Smooth muscle cell (in vitro differentiated cells): ENCODE measurements around the gene ARHGEF4. TPM values are rescaled to one million over a fixed set of nuclear protein-coding genes. Genes with fewer than 3 reads are reported as not detected.
"Not testable (repeated sequence)": the region's sequence is repeated elsewhere in the genome, so short reads cannot be mapped to it uniquely, and the experiment has no call there.

ENCODE experiments used
- DNase-seq: peaks from one replicate; lab custom pipeline; 2025; ENCODE audit not compliant: unreplicated experiment; lab: John Stamatoyannopoulos, UW
- H2AFZ ChIP-seq: fragments of 200-600 bp; sonication (generic); 2 replicates; pipeline ENCODE4 v1.6.0; 2016; ENCODE audit warnings: antibody characterized with exemption, low read depth, mild to moderate bottlenecking
- H3F3A ChIP-seq: fragments of 200-600 bp; sonication (generic); 2 replicates; pipeline ENCODE4 v1.6.0; 2017; ENCODE audit warnings: antibody characterized with exemption, low read depth
- H3K27ac ChIP-seq: fragments of 200-600 bp; sonication (generic); 2 replicates; pipeline ENCODE4 v1.5.1; 2016; ENCODE audit warnings: low read depth, mild to moderate bottlenecking
- H3K27me3 ChIP-seq: fragments of 200-600 bp; sonication (generic); 2 replicates; pipeline ENCODE4 v1.6.1; 2016; ENCODE audit warnings: low read depth, mild to moderate bottlenecking
- H3K36me3 ChIP-seq: fragments of 200-600 bp; sonication (generic); 2 replicates; pipeline ENCODE4 v1.5.1; 2016; ENCODE audit warnings: low read depth
- H3K4me1 ChIP-seq: fragments of 200-600 bp; sonication (generic); 2 replicates; pipeline ENCODE4 v1.5.1; 2016; ENCODE audit warnings: low read depth
- H3K4me2 ChIP-seq: fragments of 200-600 bp; sonication (generic); 2 replicates; pipeline ENCODE4 v1.6.0; 2016; ENCODE audit warnings: mild to moderate bottlenecking
- H3K4me3 ChIP-seq: fragments of 200-600 bp; sonication (generic); 2 replicates; pipeline ENCODE4 v1.5.1; 2016; ENCODE audit warnings: mild to moderate bottlenecking
- H3K79me2 ChIP-seq: fragments of 200-600 bp; sonication (generic); 2 replicates; pipeline ENCODE4 v1.6.0; 2016; ENCODE audit warnings: low read depth, mild to moderate bottlenecking
- H3K9ac ChIP-seq: fragments of 200-600 bp; sonication (generic); 2 replicates; pipeline ENCODE4 v1.6.0; 2016; ENCODE audit warnings: low read depth
- H3K9me3 ChIP-seq: fragments of 200-600 bp; sonication (generic); replicated peaks from 2 replicates; pipeline ENCODE4 v1.5.1; 2016; ENCODE audit warnings: low read depth
- H4K20me1 ChIP-seq: fragments of 200-600 bp; sonication (generic); 2 replicates; pipeline ENCODE4 v1.6.0; 2016; ENCODE audit warnings: low read depth
- CTCF ChIP-seq: fragments of 200-600 bp; sonication (generic); IDR thresholded peaks from 2 replicates; pipeline ENCODE4 v1.5.1; 2017; ENCODE audit warnings: borderline replicate concordance, mild to moderate bottlenecking, antibody characterized with exemption; ENCODE audit not compliant: insufficient read depth, poor library complexity, severe bottlenecking
- WGBS: methylation state at CpG from one replicate; pipeline ENCODE4 v1.1.7; 2016; ENCODE audit warnings: low lambda C conversion rate; 5-methylcytosine and 5-hydroxymethylcytosine counted together
- polyA plus RNA-seq: library from polyadenylated mRNA; unstranded; fragments of >200 nt; fragmentation: Nextera tagmentation; extraction: Ambion mirVana; gene quantifications from 2 replicates; pipeline ENCODE4 v1.2.1, GENCODE V29; 2016
- total RNA-seq: library from RNA; depleted of rRNA; stranded (reverse); fragments of >200 nt; gene quantifications from 2 replicates; pipeline ENCODE4 v1.2.3, GENCODE V29; 2014

Gene ARHGEF4
- total and polyA plus RNA-seq, 2 experiments from 2014 or later = 14.9 to 16.0 TPM

- H3K36me3 ChIP-seq = peaks cover 8% of the 10 kb centered on the region
- H3K27me3 ChIP-seq = no peaks in the 10 kb centered on the region
- no peak overlapping the region for H3K4me3 ChIP-seq
- no peaks in the 10 kb centered on the region for H3K9me3 ChIP-seq
- DNase-seq = no peak
- H3K9ac ChIP-seq = no peak overlapping the region
- H3K4me1 ChIP-seq = no peaks in the 10 kb centered on the region
- H3K27ac ChIP-seq = no peak overlapping the region
- peaks cover 100% of the 10 kb centered on the region for H4K20me1 ChIP-seq
- peaks cover 8% of the 10 kb centered on the region for H3F3A ChIP-seq
- WGBS = 76% methylated on average over 2 of the region's 2 CpGs
- no peak for TF ChIP-seq CTCF
- H2AFZ ChIP-seq = no peak overlapping the region
- H3K79me2 ChIP-seq = peaks cover 97% of the 10 kb centered on the region
- no peak overlapping the region for H3K4me2 ChIP-seq
Observed at GRCh38 chr2:131067465-131068125, 230.9 kb downstream of the ARHGEF4 start.

- not testable (repeated sequence) for H3K4me2 ChIP-seq, H3K27ac ChIP-seq, H3F3A ChIP-seq, H3K9ac ChIP-seq, DNase-seq, H3K4me1 ChIP-seq, H2AFZ ChIP-seq, H3K9me3 ChIP-seq, H3K36me3 ChIP-seq, H3K27me3 ChIP-seq, H3K4me3 ChIP-seq
- Histone ChIP-seq H4K20me1 (peaks cover 100% of the 10 kb centered on the region), H3K79me2 (peaks cover 97% of the 10 kb centered on the region)
- 98% methylated on average over 6 of the region's 6 CpGs for WGBS
Observed at GRCh38 chr2:131068172-131068571, 231.5 kb downstream of the ARHGEF4 start.

- not testable (repeated sequence) for H3K4me3 ChIP-seq, H3K36me3 ChIP-seq
- peaks cover 100% of the 10 kb centered on the region for H4K20me1 ChIP-seq
Observed at GRCh38 chr2:131075578-131075977, 238.9 kb downstream of the ARHGEF4 start.

GRCh38 chr2:131076707-131077106, 240.0 kb downstream of the ARHGEF4 start:
- H4K20me1 ChIP-seq = peaks cover 100% of the 10 kb centered on the region
- no peak overlapping the region for H2AFZ ChIP-seq
- no peaks in the 10 kb centered on the region for H3K27me3 ChIP-seq
- H3K4me2 ChIP-seq = peak overlapping the region; percentile 45
- no peak overlapping the region for H3K4me3 ChIP-seq
- peaks cover 11% of the 10 kb centered on the region for H3K4me1 ChIP-seq
- TF ChIP-seq CTCF = no peak
- no peaks in the 10 kb centered on the region for H3K9me3 ChIP-seq
- H3F3A ChIP-seq = peaks cover 22% of the 10 kb centered on the region
- H3K36me3 ChIP-seq = no peaks in the 10 kb centered on the region
- H3K9ac ChIP-seq = no peak overlapping the region
- 36% methylated on average over 5 of the region's 5 CpGs for WGBS
- peaks cover 91% of the 10 kb centered on the region for H3K79me2 ChIP-seq
- no peak for DNase-seq
- H3K27ac ChIP-seq = peak overlapping the region; percentile 62

More at GRCh38 chr2:131075578-131075977, 238.9 kb downstream of the ARHGEF4 start:
- not testable (repeated sequence) for H3K9me3 ChIP-seq, DNase-seq, H2AFZ ChIP-seq, H3K4me2 ChIP-seq, H3K9ac ChIP-seq, H3K4me1 ChIP-seq, H3K27me3 ChIP-seq
- WGBS = 84% methylated on average over 15 of the region's 15 CpGs
- peaks cover 90% of the 10 kb centered on the region for H3K79me2 ChIP-seq
- H3K27ac ChIP-seq = peak overlapping the region; percentile 65
- peaks cover 19% of the 10 kb centered on the region for H3F3A ChIP-seq
